HG02840 (cell line): Measurements from ENCODE around the gene PVALEF.

Experiments
- ATAC-seq: cut with Tn5 transposase; IDR thresholded peaks from one replicate; pipeline ENCODE4 v1.9.1; 2021; ENCODE audit warnings: mild to moderate bottlenecking, moderate library complexity, moderate number of reproducible peaks; ENCODE audit not compliant: unreplicated experiment, low FRiP score

PVALEF gene

DNA sequence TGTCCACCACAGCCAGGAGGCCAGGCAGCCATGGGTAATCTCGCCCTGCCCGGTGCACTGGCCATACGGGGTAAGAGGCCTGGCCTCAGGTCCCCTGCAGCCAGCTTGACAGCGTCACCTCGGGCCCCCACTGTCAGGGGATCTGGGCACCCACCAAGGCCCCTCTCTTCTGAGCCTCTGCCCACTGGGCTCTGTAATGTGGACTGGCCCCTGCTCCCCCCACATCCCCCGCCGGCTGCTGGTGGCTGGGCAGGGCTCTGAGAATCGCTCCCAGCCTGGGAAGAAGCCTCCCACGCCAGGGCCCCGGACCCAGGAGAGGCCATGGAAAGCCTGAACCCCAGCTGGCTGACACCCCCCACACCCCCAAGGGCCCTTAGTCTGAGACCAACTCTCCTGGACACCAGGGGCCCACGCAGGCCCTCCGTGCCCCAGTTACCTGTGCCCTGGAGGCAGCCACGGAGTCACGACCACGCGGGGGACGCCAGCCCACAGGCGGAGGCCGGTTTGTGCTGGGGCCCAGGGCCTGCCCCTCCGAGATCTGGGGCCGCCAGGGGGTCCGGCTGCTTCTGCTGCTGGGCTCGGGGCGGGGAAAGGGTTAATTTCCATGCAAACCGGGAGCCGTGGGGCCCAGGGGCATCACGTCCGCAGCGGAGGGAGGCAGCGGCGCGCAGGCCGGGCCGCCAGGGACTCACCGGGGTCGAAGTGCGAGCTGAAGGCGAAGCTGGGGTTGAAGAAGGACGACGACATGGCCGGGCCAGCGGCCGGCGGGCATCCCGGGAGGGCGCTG is at the start of gene PVALEF:
Gene PVALEF, plus strand, starts transcription at position 262 of the 787 bp plus-strand sequence. CDS start 15,720 bp downstream, outside the sequence.
- ATAC-seq, result no peak

DNA sequence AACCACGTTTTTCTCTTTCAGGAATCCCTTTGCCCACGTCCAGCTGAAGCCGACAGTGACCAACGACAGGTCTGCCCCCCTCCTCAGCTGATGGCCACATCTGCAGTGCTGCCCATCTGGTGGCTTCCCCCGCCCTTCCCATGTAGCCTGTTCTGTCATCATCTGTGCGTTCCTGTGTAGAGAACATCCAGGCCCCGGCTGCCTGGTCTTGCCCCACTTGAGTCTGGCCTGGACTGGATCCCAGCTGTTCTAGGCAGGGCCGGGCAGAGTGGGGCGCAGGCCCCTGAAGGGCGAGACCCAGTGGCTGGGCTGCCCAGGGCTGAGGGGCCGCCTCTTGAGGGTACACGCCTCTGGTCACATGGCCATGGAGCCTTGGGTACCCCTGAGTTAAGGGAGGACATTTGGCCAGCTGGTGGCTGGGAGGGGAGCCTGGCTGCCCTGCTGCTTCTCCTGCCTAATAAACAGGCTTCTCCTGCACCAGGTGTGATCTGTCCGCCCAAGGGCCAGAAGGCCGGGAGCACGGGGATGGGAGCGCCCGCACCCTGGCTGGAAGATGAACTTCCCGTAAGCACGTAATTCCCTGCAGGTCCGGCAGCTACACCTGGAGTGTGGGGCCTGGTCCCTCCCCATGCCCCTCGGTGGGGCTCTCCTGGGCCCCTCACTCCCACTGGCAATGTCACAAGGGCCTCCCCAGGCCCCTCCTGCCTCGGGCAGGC is 49.4 kb upstream of the PVALEF start:
- ATAC-seq, result no peak

DNA sequence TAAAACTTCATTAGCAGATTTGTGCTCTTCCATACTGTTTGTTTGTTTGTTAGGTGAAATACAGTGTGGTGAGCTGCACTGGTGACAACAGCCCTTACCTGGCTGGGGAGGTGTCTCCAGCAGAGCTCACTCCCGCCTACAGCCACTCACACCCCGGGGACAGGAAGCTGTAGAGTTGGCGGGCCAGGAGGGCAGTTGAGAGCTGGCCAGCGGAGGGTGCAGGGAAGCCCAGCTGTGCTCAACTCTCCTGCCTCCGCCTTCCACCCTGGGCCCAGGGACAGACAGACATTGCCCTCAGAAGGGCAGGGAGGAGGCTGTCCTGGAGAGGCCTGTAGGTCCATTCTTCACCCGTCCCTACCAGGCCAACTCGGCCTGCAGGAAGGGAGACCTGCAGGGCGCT is 48.6 kb upstream of the PVALEF start:
- ATAC-seq, result no peak

DNA sequence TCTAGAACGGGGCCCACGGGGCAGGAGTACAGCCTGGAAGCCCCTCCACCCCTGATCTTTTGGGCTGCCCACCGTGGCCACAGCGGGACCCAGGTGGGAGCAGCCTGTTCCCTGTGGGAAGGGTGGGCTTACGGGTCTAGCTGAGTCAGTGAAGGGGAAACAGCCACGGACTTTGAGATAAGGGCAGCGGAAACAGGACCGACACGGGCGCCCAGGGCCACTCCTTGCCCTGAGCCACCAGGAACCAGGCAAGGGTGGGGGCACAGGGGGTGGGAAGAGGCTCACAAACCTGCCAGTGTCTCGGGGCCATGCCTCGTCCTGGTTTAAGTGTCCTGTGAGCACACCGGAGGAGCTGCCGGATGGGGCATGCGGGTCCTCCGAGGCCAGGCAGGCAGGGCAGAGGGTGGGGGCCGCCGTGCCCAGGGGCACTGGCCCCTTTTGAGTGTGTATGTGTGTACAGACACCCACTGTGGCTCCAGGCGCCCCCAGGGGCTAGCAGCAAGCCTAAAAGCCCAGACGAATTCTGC is 47.6 kb upstream of the PVALEF start:
- no peak for ATAC-seq

DNA sequence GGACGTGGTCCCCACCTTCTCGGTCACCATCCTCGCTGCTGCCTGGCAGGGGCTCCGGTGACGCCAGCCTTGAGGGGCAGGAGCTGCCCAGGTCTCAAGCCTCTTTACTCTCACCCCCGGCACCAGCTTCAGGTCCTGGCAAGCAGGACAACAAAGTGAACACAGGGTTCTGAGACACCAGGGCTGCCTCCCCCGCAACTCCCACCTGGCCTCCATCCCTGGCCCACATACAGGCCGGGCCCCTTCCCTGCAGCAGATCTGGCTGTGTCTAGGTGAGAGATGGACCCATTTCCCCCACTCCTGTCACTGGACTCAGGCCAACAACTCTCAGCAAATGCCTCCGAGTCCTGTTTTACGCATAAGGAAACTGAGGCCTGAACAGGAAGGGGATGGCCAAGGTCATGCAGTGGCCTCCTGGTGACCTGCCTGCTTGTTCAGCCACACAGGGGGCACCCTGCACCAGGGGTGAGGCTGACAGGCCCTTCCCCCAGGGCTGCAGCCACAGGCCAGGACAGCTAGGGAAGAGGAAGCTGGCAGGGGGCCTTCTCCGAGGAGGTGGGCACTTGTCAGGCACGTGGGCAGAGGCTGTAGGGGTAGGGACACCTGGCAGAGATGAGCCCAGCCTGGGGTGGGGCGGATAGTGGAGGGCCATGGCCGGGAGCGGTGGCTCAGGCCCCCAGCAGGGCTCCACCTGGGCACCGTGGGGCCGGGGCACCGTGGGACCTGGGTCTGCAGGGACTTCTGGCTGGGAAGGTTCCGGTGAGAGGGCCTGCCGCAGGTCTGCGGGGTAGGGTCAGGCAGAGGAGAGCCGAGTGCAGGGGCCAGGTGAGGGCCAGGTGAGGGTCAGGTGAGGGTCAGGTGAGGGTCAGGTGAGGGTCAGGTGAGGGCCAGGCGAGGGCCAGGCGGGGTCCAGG is 46.7 kb upstream of the PVALEF start:
- ATAC-seq, result no peak

DNA sequence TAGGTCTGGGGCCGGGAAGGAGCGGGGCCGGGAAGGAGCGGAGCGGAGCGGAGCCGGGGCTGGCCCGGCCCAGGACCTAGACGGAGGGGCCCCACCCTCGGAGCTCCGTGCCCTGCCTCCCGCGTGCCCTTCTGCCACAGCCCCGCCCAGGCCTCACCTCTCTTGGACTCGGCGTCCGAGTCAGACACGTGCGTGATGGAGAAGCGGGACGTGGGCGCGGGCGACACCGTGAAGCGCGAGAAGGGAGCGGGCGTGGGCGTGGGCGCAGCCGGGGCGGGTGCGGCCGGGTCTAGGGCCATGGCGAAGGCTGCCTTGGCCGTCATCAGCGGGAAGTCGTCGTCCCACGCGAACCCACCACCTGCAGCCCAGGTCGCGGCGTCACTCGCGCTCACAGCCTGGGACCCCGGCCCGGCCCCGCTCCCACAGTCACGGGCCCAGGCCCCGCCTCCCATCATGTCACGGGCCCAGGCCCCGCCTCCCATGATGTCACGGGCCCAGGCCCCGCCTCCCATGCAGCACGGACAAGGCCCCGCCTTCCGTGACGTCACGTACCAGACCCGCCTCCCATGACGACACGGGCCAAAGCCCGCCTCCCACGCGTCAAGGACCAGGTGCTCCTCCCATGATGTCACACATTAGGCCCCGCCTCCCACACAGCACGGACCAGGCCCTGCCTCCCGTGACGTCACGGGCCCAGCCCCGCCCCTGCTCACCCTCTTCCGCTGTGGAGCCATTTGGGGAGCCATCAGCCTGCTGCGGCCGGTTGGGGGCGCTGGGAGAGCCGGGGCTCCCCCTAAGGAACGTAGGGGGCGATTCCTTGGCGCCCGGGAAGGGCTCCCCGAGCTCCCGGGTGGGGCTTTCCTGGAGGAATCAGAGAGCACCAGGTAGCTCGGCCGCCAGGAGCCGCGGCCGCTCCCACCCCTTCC is 45.8 kb upstream of the PVALEF start:
- no peak for ATAC-seq

DNA sequence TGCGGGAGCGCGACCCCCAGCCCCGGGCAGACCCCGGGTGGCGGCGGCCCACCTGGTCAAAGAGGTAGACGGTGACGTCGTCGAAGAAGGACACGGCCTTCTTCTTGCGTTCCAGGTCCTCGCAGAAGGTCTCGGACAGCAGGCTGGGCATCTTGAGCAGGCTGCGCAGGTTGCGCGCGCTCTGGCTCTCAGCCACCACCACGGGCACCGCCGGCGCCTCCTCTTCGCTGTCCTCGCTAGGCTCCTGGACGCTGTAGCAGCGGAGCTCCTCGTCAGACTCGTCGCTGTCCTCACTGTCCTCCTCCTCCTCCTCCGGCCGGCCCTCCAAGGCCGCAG is 45.2 kb upstream of the PVALEF start:
- no peak for ATAC-seq

DNA sequence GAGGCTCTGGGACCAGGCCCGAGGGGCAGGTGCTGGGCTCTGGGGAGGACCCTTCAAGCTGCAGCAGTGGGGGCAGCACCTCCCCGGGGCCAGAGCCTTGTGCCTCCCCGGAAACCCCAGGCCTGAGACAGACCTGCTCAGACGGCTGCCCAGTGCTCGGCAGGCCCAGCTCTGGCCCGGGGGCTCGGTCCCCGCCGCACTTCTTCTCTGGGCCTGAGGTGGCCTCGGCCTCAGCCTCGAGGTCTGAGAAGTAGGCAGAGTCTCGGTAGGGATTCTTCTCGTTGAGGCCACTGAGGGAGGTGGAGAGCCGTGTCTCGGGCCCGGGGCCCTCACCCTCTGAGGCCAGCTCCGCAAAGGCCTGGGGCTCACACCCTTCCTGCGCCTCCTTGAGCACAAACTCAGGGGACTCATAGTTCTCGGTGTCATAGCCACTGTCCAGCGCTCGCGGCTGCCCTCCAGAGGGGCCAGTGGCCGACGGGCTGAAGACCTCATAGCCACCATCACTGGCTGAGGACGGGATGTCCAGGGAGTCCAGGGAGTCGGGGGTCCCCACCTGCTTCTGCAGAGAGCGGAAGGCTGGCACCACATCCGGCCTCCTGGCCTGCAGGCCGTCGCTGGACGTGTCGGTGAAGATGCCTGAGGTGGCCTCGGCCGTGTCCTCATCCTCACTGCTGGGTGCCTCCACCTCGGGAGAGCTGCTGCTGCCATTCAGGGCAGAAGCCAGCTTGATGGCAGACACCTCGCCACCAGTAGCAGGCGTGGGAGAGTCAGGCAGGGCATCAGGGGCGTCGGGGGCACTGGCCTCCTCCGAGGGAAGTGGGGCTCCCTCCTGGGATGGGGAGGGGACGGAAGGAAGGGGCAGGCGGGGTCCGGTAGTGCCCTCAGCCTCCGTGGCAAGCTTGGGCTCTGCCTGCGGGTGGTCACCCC is 44.3 kb upstream of the PVALEF start:
- ATAC-seq, result no peak

DNA sequence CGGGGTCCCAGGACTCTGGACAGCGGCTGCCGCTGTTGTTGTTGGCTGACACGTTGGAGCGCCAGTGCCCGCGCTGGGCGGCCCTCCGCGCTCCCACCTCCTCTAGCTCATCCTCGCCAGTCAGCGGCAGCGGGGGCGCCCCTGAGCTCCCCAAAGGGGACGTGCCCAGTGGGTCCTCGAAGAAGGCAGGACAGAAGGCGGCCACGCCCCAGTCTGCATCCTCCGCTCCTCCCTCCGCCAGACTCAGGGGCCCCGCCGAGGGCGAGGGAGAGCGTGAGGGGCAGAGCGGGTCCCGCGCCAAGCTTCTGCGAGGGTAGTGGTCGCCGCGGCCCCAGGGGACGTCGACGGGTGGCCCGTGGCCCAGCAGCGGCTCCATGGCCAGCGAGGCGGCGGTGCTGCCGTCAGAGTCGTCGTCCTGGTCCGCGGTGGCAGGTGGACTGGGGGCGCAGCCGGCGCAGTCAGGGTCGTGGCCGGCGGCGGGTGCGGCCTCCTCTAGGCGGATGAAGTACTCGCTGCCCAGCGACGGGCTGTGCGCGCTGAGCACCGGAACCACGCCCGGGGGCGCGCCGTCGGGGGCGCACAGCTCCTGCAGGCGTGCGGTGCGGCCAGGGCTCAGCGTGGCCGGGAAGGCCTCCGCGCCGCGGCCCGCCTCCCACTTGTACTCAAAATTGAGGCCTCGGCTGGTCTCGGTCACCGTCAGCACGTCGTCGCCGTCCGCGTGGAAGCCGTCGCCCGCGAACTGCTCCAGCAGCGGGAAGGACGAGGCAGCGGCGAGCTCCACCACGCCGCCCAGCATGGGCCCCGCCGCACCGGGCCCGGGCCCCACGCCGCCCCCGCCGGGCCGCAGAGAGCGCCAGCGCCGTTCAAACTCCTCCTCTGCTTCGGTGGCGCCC is 43.2 kb upstream of the PVALEF start:
- no peak for ATAC-seq

DNA sequence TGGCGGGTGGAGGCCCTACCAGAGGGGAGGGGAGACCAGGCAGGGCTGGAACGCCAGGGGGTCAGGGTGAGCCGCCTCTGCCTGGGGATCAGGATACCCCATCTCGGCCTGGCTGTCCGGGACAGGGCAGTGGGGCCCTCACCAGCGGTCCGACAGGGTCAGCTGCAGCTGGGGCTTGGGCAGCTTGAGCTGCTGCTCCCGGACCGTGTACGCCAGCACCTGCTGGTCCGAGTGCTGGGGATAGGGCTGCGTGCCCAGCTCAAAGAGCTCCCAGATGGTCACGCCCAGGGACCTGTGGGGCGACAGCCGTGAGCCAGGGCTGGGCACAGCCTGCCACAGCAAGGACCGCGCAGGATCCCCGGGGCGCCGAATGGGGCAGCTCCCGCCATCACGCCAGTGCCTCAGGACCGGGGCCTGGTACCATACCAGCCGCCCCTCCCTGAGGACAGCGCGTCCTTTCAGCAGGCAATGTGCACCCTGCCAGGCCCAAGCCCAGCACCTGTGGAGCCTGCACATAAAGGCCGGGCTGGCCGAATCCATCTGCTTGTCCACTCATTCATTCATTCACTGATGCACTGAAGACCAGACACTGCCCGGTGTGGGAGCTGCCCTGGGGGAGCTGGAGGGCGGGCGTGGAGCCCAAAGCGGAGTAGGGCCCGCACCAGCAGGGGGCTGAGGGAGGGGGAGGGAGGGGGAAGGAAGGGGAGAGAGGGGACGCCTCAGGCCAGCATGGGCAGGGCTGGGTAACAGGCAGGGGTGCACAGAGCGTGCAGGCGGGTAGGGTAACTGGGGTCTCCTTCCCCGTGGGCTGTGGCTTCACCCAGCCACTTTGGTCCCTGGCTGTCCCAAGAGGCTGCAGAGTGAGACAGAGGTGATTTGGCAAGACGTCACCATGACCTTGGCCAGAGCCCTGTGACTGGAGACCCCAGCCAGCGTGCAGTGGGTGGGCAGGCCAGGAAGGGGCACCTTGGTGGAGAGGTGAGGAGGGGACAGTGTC is 42.0 kb upstream of the PVALEF start:
- ATAC-seq, result no peak

DNA sequence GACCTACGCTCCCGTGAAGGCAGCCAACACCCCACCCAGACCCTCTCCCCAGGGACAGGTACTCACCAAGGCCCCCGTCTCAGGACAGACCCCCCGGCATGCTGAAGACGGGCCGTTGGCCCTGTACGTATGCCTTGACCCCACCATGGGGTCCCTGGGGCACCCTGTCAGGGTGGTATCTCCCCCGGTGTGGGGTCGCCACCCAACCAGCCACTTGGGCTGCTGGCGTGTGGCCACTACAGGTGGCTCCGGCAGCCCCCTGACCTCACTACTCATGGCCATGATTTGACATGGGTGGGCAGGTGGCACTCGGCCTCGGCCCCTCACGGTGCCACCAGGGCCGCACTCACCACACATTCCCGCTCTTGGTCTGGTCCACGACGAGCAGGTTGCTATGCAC is 40.9 kb upstream of the PVALEF start:
- ATAC-seq, result no peak

DNA sequence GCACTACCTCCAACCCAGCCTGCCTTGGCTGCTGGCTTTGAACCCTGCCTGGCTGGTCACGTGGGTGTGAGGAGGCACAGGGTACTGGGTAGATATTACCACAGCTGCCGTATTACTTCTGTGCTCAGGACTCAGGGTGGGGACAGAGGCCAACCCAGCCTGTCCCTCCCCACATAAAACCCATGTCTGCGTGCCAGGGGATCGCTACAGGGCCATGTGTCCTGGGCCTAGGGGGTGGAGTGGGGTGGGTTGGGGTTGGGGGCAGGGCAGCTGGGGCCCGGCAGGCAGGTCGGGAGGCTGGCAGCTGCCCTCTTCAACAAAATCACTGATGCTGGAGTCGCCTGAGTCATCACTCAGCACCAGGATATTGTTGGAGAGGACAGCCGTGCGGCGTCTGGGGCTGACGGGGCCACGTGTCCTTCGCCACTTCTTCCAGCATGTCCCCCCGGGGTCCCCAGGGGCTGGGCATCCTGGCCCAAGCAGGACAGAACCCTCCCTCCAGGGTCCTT is 39.7 kb upstream of the PVALEF start:
- ATAC-seq, result no peak

DNA sequence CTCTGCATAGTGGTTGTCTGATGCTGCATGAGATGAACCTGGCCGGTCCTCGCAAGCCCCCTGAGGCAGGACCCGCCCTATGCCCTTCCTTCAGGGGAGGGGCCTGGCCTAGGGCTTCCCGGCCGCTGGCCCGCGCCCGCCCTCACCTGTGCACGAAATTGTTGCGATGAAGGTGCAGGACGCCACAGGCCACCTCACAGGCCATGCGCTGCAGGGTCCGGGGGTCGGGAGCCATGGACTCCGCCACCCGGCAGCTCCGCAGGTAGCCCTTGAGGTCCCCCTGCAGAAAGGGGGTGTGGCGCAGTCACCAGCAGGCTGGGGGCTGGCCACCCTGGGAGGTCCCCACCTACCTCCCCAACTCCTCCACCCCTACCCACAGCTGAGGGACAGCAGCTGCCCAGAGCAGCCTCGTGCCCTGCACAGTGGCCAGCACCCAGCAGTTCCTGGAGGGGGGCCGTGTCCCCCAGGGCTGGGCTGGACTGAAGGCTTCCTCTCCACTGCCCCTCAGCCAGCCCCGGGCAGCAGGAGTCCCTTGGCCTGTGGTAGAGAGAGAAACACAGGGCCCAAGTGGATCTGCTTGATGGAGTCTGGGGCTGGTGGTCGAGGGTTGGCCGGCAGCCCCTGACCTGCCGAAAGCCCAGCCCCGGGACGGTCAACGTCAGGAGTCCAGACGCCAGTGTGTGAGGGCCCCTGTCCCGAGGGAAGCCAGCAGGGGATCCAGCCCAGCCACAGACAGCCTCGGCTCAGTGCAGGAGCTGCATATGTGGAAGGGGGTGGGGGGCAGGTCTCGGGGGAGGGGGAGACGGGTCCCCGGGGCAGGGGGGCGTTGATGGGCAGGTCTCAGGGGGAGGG is 38.8 kb upstream of the PVALEF start:
- no peak for ATAC-seq

DNA sequence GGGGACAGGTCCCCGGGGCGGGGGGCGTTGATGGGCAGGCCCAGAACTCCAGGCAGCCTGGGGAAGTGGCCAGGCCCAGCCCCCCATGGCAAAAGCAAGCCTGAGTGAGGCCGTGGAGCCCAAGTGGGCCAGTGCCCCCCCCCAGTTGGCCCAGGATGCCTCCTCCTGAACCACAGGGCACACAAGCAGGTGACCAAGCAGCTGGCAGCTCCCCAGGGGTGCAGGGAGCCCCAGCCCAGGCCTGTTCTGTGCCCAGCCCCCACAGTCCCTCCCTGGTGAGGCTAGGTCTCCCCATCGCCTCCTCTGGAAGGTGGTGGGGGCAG is 38.2 kb upstream of the PVALEF start:
- ATAC-seq, result no peak

DNA sequence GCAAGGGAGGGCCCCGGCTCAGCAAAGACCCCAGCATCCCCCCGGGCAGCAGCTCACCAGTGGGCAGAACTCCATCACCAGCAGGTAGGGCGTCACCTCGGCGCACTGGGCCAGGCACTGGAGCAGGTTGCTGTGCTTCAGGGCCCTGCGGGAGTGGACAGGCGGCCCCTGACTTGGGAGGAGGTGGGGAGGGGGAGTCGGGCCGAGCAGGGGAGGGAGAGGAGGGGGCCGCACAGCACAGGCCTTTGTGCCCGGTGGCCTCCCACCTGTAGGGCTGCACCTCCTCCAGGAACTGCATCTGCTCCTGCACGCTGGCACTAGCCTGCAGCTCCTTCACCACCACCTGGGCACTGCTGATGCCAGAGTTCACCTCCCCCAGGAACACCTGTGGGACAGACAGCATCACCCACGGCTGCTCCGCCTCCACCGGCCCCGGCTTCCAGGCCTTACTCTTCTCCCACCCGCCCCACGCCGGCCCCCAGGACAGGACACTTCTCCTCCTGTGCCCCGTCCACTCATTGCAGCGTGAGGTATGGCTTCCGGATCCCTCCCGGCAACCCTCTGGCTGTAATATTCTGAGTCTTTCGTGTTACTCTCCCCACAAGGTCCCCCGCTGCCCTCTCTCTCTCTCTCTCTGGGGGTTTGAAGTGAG is 37.7 kb upstream of the PVALEF start:
- no peak for ATAC-seq
